Effector CD4-positive, alpha-beta T cell (primary cell): ENCODE results near the gene TMEM108.

Source experiments
- DNase-seq: peaks from one replicate; pipeline ENCODE4 v3.0.0-alpha.2; 2020

TMEM108 gene

DNA sequence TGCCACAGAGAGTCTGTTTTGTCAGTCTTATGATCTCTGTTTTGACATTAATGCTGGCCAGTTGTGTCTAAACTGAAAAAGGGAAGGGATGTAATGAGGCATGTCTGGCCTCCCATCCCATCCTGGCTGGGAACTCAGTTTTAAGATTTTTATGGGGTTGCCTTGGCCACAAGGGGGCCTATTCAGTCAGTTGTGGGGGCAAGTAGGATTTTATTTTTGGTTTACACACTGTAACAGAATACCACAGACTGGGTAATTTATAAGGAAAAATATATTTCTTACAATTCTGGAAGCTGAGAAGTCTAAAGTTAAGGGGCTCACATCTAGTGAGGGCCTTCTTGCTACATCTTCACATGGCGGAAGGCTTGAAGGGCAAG lies 129.8 kb downstream of the TMEM108 start:
- DNase-seq: no peak

- DNase-seq: no peak
Observed at GRCh38 chr3:133169331-133170068, 131.3 kb downstream of the TMEM108 start.

- no peak for DNase-seq
Observed at GRCh38 chr3:133171831-133172230, 133.6 kb downstream of the TMEM108 start.

DNA sequence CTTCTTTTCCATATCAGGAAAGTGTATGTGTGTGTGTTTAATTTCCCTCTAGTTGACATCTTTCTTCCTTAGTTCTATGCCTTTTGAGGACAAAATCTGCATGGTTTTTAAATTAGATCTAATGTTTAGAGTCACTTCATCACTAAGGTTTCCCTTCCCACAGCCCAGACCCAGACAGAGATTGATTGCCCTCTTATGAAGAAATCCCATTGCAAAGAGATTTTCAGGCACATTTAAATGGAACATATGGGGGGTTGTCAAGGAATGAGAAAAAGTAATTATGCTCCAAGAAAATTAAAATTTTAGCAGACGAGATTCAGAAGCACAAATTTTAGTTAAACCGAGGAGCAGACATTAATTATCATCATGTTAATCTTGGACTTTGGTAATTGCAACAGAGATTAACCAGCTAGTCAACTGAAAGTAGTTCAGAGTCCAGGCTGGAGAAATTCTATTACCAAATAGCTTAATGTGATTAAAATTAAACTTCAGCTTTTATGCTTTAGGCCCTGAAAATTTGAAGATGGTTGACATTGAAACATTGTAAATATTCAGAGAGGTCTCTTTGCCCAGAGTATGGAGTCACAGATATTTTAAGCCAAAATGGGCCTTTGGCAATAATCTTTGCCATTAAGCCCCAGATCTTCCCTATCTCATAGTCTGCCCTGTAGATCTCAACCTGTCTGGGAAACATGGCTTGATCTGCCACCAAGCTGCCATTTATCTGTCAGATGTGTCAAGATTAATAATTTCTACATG lies 143.4 kb downstream of the TMEM108 start:
- no peak for DNase-seq

GRCh38 chr3:133187870-133188379 lies 149.7 kb downstream of the TMEM108 start:
- DNase-seq: no peak

GRCh38 chr3:133188996-133189395 lies 150.8 kb downstream of the TMEM108 start:
- DNase-seq: no peak

DNA sequence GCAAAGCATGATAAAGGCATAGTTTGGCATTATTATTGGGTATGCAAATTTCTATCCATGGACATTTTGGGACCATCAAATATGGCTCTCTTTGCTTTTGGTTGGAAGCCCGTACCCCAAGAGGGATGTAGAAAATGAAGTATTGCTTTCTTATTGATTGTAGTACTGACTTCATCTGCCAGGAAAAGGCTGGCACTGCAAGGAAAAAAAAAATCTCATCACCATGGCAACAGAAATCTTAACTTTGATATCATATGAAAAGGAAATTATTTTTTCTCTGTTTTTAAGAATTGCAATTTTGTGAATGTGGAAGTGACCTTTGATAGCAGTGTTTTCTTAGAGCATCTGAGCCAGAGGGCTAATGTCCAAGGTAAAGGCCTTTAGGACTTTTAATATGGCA lies 151.7 kb downstream of the TMEM108 start:
- DNase-seq: no peak

GRCh38 chr3:133191818-133192217 lies 153.6 kb downstream of the TMEM108 start:
- DNase-seq: no peak

- no peak for DNase-seq
Observed at GRCh38 chr3:133192363-133192945, 154.3 kb downstream of the TMEM108 start.

- DNase-seq: no peak
Observed at GRCh38 chr3:133192967-133193366, 154.8 kb downstream of the TMEM108 start.

DNA sequence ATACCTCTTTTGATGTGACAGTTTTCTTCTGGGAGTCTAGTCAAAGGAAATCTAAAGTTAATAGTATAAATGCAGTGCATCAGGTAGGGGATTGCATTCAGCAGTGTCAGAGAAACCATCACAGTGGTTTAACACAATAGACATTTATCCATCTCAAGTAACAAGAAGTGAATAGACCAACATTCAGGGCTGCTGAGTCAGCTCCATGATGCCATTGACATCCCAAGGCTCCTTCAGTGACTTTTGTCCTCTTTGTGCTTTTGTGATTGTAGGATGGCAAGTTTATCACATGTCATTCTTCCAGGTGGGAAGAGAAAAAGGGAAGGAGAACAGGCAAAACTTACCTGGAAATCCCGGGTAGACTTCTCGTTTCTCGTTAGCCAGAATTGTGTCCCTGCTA lies 158.3 kb downstream of the TMEM108 start:
- DNase-seq: no peak

DNA sequence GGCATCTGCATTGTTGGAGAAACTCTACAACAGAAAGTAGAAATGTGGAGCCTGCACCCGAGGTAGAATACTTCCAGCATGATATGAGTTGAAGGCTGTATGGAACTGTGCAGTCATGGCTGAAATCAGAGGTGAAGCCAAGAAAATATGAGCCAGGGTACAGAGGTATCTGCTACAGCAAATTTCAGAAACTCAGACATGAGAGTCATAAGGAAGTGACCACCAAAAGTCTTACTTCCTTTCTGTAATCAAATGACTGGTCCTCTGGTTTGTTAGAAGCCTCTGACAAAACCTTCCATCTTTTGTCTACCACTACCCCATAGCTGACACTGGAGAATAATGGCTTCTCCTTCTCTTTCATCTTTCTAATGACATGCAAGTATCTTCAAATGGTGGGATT lies 159.4 kb downstream of the TMEM108 start:
- no peak for DNase-seq

- no peak for DNase-seq
Observed at GRCh38 chr3:133206921-133207320, 168.7 kb downstream of the TMEM108 start.

- DNase-seq: no peak
Observed at GRCh38 chr3:133208184-133208583, 170.0 kb downstream of the TMEM108 start.

GRCh38 chr3:133209871-133210550 lies 171.8 kb downstream of the TMEM108 start:
- DNase-seq: no peak

- DNase-seq: no peak
Observed at GRCh38 chr3:133210656-133211055, 172.5 kb downstream of the TMEM108 start.

GRCh38 chr3:133211449-133211848 lies 173.3 kb downstream of the TMEM108 start:
- DNase-seq: no peak

DNA sequence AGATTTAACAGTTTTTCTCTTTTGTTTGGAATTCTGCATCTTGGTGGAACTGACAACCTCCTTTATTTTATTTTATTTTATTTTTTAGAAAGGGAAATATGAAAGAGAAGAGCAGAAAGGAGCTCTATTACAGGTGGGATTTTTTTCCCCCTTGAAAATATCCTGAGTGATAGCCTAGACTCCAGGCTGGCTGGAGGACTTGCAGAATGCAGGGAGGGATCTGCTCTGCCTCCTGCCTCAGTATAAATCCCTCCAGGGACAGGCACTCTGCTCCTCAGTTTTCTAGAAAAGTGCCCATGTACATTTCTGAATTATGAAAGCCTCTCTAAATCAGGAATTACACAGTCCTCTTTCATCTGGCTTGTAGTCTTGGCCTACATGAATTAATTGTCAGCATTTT lies 173.7 kb downstream of the TMEM108 start:
- no peak for DNase-seq

GRCh38 chr3:133213937-133214336 lies 175.7 kb downstream of the TMEM108 start:
- no peak for DNase-seq

DNA sequence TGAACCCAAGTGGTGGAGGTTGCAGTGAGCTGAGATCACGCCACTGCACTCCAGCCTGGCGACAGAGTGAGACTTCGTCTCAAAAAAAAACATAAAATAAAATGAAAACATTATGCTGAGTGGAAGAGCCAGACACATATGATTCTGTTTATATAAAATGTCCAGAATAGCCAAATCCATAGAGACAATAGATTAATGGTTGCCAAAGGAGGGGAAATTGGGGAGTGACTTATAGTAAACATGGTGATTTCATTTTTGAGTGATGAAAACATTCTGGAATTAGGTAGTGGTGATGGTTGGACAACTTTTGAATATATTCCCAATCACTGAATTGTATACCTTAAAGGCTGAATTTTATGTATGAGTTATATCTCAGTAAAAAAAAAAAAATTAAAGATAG lies 189.6 kb downstream of the TMEM108 start:
- no peak for DNase-seq

DNA sequence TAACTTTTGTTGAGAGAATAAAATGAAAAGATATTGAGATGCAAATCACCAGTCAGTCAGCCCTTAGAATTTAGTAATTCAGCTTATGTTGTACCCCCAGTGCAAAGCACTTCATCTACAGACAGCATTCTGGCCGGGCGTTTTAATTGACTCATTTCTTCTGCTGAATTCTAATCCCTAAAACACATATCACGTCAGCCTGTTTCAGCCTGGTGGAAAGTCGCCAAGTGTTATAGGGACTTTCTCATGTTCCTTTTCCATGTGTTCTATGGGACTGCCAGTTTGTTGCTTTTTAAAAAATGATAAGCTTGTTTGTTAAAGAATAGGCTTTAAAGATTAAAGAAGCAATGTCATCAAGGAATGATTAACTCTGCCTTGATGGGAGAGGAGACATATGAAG lies 192.0 kb downstream of the TMEM108 start:
- DNase-seq: no peak

GRCh38 chr3:133236901-133237300 lies 198.7 kb downstream of the TMEM108 start:
- DNase-seq: no peak

- DNase-seq: no peak
Observed at GRCh38 chr3:133237380-133237779, 199.2 kb downstream of the TMEM108 start.
